Left lobe of liver (tissue), 2 donors: ENCODE results near the gene DUSP9. TPM values are rescaled to one million over a fixed set of nuclear protein-coding genes. Genes with fewer than 3 reads are reported as not detected.
"Not testable (repeated sequence)": the region's sequence is repeated elsewhere in the genome, so short reads cannot be mapped to it uniquely, and the experiment has no call there.

ENCODE experiments used
- ATAC-seq: fragments of 200-7000 bp; cut with Tn5 transposase; one replicate; pipeline ENCODE4 v1.9.1; 2020; ENCODE audit warnings: mild to moderate bottlenecking, moderate library complexity
- DNase-seq: peaks from one replicate; pipeline ENCODE4 v3.0.0-alpha.2; 2020; ENCODE audit warnings: low spot score
- total RNA-seq: library from RNA; stranded (reverse); gene quantifications from one replicate; pipeline ENCODE4 v1.2.1, GENCODE V29; 2021
- donor health status: DM: no; HTN: no; CAD: no; lungs with moderate emphysema.
- donor health status: DM: no; HTN: yes; CAD: no.

The DUSP9 gene
- total RNA-seq, 1 donor from 2014 or later: 0.60 TPM

DNA sequence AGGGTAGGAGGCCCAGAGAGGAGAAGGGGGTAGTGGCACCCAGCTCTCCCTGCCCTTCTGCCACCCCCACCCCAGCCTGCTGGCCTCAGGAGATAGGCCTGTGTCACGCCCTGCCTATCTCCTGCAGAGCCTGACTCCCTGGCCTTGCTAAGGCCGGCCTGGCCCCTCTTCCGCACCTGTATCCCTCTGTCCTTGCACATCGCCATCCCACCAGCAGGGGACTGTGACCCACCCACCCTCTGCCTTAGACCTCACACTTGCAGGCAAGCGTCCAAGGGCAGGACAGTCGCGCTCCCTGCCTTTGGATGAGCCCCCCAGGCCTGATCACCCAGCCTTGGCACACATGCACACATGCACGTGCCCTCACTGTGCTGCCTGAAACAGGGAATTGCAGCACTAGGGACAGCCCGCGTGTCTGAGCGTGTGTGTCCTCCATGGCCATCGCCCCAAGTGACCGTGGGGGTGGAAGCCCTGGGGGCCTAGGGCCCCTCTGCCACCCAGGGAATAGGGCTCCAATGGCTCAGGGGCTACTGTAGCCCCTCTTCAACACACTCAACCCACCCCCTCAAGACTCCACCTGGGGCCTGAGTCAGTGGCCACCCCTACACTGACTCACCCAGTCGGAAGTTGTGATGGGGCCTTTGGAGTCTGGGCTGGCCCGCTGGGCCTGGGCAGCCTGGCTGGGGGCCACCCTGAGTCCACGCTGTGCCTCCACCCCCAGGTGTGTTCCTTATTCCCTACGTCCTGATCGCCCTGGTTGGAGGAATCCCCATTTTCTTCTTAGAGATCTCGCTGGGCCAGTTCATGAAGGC is 42.9 kb downstream of the DUSP9 start:
- DNase-seq: no peak
- no peak for ATAC-seq

- ATAC-seq: no peak
- no peak for DNase-seq
These were observed 43.5 kb downstream of the DUSP9 start for GRCh38 chrX:153690466-153690865.

DNA sequence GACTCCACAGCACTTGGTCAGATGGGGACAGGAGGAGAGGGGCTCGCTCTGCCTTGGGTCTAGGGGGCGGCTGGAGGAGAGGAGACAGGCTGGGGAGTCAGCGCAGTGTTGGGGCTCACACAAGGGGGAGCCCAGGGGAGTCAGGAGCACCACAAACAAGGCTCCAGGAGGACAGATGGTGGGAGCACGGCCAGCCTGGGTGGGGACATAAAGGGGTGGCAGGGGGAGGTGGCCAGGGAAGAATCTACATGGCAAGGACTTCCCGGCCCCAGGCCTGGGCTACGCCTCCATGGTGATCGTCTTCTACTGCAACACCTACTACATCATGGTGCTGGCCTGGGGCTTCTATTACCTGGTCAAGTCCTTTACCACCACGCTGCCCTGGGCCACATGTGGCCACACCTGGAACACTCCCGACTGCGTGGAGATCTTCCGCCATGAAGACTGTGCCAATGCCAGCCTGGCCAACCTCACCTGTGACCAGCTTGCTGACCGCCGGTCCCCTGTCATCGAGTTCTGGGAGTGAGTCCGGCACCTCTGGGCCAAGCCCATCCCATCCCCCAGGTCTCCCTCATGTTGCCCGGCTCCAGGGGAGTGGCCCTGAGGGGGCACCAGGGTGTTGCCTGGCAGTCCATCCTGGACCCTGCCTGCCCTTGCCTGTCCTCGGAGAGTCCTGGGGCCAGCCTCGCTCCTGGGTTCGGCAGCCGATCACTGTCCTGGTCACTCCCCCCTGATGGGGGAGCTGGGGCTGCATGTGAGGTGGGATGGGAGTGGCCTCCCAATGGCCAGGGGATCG is 44.2 kb downstream of the DUSP9 start:
- not testable (repeated sequence) for DNase-seq

DNA sequence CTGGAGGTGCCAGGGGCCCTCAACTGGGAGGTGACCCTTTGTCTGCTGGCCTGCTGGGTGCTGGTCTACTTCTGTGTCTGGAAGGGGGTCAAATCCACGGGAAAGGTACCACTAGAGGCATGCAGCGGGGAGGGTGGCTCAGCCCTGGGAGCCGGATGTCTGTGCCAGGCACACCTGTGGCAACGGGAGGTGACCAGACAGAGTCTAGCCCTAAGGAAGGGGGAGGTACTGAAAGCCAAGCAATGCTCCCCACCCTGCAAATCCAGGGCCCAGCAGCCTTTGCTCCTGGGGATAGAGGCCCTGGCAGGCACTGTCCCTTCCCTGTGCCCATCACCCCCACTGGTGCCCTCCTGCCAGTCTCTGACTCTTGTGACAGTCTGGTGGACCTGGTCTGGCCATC is 45.0 kb downstream of the DUSP9 start:
- DNase-seq (no peak), ATAC-seq (no peak)

More for the DNA sequence above, 44.2 kb downstream of the DUSP9 start:
- ATAC-seq: not testable (repeated sequence)

GRCh38 chrX:153692611-153693156 is 45.7 kb downstream of the DUSP9 start:
- ATAC-seq (no peak), DNase-seq (no peak)

DNA sequence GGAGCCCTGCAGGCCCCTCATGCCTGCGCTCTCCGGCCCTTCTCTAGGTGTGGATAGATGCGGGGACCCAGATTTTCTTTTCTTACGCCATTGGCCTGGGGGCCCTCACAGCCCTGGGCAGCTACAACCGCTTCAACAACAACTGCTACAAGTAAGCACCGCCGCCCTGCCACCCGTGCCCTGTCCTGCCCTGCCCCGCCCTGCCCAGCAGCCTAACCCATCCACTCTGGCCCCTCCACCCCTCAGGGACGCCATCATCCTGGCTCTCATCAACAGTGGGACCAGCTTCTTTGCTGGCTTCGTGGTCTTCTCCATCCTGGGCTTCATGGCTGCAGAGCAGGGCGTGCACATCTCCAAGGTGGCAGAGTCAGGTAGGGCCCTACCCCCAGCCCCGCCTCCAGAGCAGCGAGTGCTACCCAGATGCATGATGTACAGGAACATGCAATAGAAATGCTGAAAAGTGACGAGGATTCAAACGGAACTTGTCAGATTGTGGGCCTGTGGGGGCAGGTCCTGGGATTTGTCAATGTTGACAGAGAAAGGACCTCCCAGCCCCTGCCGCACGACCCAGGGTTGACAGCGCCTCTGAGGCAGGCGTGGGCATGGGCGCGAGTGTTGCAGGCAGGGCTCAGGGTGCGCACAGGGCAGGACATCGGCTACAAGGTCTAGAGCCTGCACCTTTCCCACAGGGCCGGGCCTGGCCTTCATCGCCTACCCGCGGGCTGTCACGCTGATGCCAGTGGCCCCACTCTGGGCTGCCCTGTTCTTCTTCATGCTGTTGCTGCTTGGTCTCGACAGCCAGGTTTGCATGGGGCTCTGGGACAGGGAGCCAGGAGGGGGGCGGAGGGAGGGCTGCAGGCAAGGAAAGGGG is 46.4 kb downstream of the DUSP9 start:
- ATAC-seq (peak; percentile 20), DNase-seq (no peak)

DNA sequence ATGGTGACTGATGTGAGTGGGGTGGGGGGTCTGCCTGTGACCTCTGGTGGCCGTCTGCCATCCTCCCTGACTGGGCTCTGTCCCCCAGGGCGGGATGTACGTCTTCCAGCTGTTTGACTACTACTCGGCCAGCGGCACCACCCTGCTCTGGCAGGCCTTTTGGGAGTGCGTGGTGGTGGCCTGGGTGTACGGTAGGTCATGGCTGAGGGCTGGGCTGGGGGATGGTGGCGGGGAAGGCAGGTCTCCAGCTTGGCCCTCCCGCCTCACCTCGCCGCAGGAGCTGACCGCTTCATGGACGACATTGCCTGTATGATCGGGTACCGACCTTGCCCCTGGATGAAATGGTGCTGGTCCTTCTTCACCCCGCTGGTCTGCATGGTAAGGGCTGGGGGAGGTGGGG is 47.3 kb downstream of the DUSP9 start:
- ATAC-seq: peak; percentile 7
- not testable (repeated sequence) for DNase-seq

DNA sequence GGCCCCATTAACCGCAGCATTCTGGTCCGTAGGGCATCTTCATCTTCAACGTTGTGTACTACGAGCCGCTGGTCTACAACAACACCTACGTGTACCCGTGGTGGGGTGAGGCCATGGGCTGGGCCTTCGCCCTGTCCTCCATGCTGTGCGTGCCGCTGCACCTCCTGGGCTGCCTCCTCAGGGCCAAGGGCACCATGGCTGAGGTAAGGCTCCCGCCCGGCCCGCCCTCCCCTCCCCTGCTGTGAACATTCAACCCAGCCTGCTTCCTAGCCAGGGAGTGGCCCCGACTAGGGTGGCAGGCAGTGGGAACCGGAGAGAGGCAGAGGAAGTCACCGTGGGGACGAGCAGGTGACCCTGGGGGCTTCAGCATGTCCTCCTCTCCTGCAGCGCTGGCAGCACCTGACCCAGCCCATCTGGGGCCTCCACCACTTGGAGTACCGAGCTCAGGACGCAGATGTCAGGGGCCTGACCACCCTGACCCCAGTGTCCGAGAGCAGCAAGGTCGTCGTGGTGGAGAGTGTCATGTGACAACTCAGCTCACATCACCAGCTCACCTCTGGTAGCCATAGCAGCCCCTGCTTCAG is 47.8 kb downstream of the DUSP9 start:
- DNase-seq (no peak), ATAC-seq (no peak)

GRCh38 chrX:153696100-153696499 is 49.1 kb downstream of the DUSP9 start:
- ATAC-seq (no peak), DNase-seq (no peak)

GRCh38 chrX:153696538-153696937 is 49.5 kb downstream of the DUSP9 start:
- DNase-seq, ATAC-seq: not testable (repeated sequence)

DNA sequence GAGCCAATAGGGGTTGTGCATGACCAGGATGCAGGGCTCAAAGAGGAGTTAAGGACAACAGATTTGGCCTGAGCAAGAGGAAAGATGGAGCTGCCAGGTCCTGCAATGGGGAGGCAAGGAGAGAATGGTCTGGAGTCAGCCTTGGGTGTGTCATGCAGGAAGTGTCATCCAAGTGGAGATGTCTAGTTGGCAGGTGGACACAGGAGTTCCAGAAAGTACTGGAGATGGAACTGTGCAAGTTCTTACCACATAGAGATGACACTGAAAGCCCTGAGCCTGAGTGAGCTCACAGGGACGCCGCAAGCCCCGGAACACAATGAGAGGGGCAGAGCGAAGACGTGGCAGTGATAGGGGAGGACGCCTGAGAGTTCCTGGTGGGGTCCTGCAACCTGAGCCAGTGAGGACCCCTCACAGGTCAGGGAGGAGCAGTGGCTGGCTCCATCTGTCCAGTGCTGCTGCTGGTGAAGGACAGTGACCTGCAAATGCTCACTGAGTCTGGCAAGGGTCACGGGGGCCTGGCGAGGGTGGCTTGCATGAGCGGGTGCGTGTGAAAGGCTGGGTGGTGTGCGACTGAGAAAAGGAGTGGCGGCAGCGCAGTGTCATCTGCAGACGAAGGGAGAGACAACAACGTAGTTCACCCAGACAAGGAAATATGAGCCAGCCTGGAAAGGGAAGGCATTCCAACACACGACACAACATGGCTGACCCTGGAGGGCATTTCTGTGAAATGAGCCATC is 50.2 kb downstream of the DUSP9 start:
- not testable (repeated sequence) for ATAC-seq, DNase-seq

GRCh38 chrX:153697924-153698865 is 51.2 kb downstream of the DUSP9 start:
- ATAC-seq: no peak
- DNase-seq: no peak

- not testable (repeated sequence) for DNase-seq, ATAC-seq
These were observed 52.3 kb downstream of the DUSP9 start for GRCh38 chrX:153699210-153699783.

GRCh38 chrX:153699784-153700371 is 52.9 kb downstream of the DUSP9 start:
- ATAC-seq, DNase-seq: not testable (repeated sequence)

DNA sequence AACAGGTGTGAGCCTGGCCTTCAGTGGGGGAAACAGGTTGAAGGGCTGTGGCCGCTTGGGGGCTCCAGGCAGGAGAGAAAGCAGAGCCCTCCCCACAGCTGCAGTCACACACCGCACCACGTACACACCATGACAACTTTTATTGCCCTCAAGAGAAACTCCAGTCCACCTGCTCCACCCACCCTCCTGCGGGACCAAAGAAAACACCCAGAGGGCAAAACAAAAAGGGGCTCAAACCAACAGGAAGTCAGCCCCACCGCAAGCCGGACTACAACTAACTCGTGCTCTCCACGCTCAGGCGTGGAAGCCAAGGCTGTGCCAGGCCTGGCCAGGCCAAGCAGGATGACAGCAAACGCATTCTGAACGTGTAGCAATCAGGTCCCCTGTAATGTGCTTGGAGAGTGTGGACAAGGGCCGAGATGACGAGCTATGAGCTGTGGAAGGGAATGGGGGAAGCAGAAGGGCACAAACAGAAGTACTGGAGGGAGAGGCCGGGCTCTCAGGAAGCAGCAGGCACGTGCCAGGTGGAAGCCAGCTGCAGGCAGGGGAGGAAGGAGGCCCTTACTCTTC is 53.5 kb downstream of the DUSP9 start:
- no peak for DNase-seq
- ATAC-seq: no peak
